Skeletal muscle satellite cell (primary cell): Measurements from ENCODE around the gene MAPK11. TPM values are rescaled to one million over a fixed set of nuclear protein-coding genes. Genes with fewer than 3 reads are reported as not detected.

Experiments
- H3K27me3 ChIP-seq: 2 replicates; pipeline ENCODE4 v1.7.0; 2013; ENCODE audit warnings: low read length; ENCODE audit not compliant: control insufficient read depth, insufficient read depth
- H3K36me3 ChIP-seq: 2 replicates; pipeline ENCODE4 v1.7.0; 2013; ENCODE audit warnings: mild to moderate bottlenecking, control low read depth, low read length; ENCODE audit not compliant: insufficient read depth
- H3K4me1 ChIP-seq: 2 replicates; pipeline ENCODE4 v1.7.0; 2013; ENCODE audit warnings: low read length; ENCODE audit not compliant: control insufficient read depth, insufficient read depth
- H3K4me2 ChIP-seq: 2 replicates; pipeline ENCODE4 v1.7.0; 2013; ENCODE audit warnings: mild to moderate bottlenecking, low read length
- H3K4me3 ChIP-seq: 2 replicates; pipeline ENCODE4 v1.7.0; 2013; ENCODE audit warnings: low read length
- H3K9ac ChIP-seq: 2 replicates; pipeline ENCODE4 v1.7.0; 2013; ENCODE audit warnings: mild to moderate bottlenecking, low read depth, low read length, moderate library complexity
- H3K9me3 ChIP-seq: replicated peaks from 2 replicates; pipeline ENCODE4 v1.7.0; 2013; ENCODE audit warnings: mild to moderate bottlenecking, control low read depth, low read length
- total RNA-seq: library from RNA; depleted of rRNA; stranded (reverse); fragments of >200 nt; gene quantifications from 2 replicates; pipeline ENCODE4 v1.2.3, GENCODE V29; 2012; rRNA removed

MAPK11 gene
- total RNA-seq = 3.1 and 3.8 TPM in 2 replicates

DNA sequence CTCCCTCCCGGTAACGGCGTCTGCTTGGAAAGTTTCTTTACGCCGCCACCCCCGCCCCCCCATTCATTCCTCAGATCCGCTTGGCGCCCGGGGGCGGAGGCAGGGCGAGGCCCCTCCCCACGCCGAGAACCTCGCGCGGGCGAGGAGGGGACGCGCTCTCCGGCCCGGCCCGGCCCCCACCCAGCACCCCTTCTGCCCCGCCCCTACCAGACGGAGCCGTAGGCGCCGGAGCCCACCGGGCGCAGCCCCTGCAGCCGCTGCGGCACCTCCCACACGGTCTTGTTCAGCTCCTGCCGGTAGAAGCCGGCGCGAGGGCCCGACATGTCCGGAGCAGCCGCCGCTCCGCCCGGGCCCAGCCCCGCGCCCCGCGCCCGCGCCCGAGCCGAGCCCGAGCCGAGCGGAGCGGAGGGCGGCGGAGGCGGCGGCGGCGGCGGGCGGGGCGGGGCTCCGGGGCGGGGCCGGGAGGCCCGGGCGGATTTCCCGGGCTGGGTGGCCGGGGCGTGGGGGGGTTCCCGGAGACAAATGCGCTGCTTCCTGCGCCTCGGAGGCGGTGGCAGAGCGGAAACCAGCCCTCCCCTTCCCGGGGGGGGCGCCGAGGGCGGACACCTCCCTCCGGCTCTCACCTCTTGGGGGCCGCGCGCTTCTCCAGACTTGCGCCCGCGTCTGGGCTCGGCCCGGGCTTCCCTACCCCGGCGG, at the start of gene MAPK11:
MAPK11 (minus strand) TSS at position 411 of the 696 bp plus-strand sequence; CDS start at position 323, 88 bp downstream.
- H3K27me3 ChIP-seq = no peaks in the 10 kb centered on the region
- peak within 1 kb of the TSS; percentile 96 for H3K4me2 ChIP-seq
- H3K4me1 ChIP-seq = peaks cover 25% of the 10 kb centered on the region
- H3K36me3 ChIP-seq = peaks cover 14% of the 10 kb centered on the region
- peak within 1 kb of the TSS; percentile 59 for H3K9ac ChIP-seq
- peak within 1 kb of the TSS; percentile 69 for H3K4me3 ChIP-seq
- H3K9me3 ChIP-seq = no peaks in the 10 kb centered on the region

DNA sequence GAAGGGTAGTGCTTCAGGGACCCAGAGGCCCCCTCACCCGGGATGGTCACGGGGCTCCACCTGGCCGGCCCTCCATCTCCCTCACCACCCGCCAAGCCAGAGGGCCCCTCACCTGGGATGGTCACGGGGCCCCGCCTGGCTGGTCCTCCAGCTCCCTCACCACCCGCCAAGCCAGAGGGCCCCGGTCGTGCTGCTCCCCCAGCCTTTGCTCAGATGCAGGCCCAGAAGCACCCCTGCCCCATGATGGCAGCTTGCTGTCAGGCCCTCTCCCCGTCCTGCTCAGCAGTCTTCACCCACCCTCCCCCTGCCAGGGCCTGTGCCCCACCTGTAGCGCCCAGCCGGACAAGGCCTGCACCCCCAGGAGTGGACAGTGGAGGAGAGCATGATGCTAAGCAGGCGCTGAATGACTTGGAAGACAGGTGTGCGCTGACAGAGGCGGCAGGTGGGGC, 49.3 kb upstream of the MAPK11 start:
- Histone ChIP-seq H3K4me3 (no peak overlapping the region), H3K9ac (no peak overlapping the region), H3K4me1 (no peaks in the 10 kb centered on the region), H3K9me3 (no peaks in the 10 kb centered on the region), H3K4me2 (no peak overlapping the region), H3K27me3 (no peaks in the 10 kb centered on the region), H3K36me3 (no peaks in the 10 kb centered on the region)

DNA sequence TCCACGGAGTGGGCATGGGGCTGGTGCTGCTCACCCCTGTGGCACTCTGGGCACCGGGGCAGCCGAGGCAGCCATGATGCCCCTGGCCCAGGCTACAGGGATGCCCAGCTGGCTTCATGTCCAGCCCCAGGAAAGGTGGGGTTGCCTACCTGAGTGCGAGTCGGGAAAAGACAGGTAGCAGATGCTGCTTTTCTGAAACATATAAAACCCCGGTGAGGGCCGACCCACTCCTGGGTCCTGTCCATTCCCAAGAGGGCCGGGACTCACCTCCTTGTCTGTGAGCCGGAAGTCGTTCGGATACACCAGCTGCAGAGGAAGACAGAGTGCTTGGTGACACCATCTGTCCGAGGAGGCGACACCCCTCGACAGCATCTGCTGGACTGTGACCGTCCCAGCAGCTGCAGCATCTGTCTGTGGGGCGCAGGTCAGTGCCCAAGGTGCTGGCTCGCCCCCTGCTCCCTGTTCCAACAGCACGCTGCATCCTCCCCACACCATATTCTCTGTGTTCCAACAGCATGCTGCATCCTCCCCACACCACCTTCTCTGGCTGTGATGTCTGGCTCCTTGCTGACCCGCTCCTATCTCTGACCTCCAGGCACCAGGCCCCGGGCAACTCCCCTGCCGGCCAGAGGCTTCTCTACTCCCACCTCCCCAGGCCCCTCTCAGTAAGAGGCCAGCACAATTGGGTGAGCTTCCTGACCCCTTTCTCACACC, 48.7 kb upstream of the MAPK11 start:
- no peak overlapping the region for H3K4me3 ChIP-seq
- no peaks in the 10 kb centered on the region for H3K36me3 ChIP-seq
- H3K4me1 ChIP-seq = no peaks in the 10 kb centered on the region
- H3K9ac ChIP-seq = no peak overlapping the region
- no peak overlapping the region for H3K4me2 ChIP-seq
- H3K27me3 ChIP-seq = no peaks in the 10 kb centered on the region
- no peaks in the 10 kb centered on the region for H3K9me3 ChIP-seq

DNA sequence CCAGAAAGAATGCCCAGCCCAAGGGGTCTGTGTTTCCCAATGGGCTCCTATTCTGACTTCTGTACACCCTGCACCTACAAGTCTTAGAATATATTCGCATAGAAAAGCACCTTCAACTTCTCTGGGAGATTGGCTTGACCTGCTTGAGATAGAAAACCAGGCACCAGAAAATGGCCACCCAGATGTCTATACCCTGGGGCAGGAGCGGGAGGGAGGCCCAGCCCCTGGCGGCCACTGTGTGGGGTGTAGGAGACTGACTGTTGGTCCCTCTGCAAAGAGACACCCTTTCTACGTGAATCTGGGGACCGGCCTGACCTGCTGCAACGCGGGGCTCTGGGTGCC, 48.1 kb upstream of the MAPK11 start:
- Histone ChIP-seq H3K27me3 (no peaks in the 10 kb centered on the region), H3K4me3 (no peak overlapping the region), H3K4me1 (no peaks in the 10 kb centered on the region), H3K9ac (no peak overlapping the region), H3K9me3 (no peaks in the 10 kb centered on the region), H3K4me2 (no peak overlapping the region), H3K36me3 (no peaks in the 10 kb centered on the region)

DNA sequence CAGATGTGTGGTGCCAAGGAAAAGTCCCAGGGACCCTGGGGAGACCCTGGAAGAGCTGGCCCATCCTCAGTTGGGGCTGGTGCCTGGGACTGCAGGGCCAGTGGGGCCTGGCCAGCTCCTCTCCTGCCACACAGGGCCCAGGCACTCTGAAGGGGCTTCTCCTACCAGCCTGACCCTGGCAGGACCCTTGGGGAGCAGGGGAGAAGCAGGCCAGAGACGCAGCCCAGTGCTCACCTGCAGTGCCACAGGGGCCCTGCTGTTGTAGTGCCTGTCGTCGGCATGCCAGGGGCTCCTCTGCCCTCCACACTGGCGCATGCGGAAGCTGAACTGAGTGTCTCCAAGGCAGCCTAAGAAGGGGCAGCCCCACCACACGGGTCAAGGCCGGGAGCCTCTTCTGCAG, 47.5 kb upstream of the MAPK11 start:
- H3K27me3 ChIP-seq = no peaks in the 10 kb centered on the region
- H3K9me3 ChIP-seq = no peaks in the 10 kb centered on the region
- H3K9ac ChIP-seq = no peak overlapping the region
- no peaks in the 10 kb centered on the region for H3K4me1 ChIP-seq
- H3K4me3 ChIP-seq = no peak overlapping the region
- no peaks in the 10 kb centered on the region for H3K36me3 ChIP-seq
- no peak overlapping the region for H3K4me2 ChIP-seq

DNA sequence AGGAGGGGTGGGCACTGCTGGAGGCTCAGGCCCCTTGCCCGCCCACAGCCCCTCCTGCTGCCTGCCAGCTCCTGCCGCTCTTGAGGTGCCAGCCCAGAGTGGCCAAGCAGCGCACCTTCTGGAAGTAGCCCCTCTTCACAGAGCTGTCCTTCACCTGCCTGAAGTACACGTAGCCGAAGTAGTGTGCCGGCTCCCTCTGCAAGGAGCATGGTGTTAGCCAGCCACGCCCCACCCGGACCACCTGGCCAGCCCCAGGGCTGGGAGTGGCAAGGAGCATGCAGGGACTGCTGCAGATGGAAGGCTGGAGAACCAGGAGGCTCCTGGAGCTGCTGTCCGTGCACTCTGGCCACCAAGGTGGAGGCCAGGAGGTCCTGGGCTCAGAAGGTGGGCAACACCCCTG, 47.0 kb upstream of the MAPK11 start:
- no peaks in the 10 kb centered on the region for H3K9me3 ChIP-seq
- no peaks in the 10 kb centered on the region for H3K4me1 ChIP-seq
- H3K4me3 ChIP-seq = no peak overlapping the region
- H3K4me2 ChIP-seq = no peak overlapping the region
- H3K27me3 ChIP-seq = no peaks in the 10 kb centered on the region
- H3K36me3 ChIP-seq = no peaks in the 10 kb centered on the region
- no peak overlapping the region for H3K9ac ChIP-seq

DNA sequence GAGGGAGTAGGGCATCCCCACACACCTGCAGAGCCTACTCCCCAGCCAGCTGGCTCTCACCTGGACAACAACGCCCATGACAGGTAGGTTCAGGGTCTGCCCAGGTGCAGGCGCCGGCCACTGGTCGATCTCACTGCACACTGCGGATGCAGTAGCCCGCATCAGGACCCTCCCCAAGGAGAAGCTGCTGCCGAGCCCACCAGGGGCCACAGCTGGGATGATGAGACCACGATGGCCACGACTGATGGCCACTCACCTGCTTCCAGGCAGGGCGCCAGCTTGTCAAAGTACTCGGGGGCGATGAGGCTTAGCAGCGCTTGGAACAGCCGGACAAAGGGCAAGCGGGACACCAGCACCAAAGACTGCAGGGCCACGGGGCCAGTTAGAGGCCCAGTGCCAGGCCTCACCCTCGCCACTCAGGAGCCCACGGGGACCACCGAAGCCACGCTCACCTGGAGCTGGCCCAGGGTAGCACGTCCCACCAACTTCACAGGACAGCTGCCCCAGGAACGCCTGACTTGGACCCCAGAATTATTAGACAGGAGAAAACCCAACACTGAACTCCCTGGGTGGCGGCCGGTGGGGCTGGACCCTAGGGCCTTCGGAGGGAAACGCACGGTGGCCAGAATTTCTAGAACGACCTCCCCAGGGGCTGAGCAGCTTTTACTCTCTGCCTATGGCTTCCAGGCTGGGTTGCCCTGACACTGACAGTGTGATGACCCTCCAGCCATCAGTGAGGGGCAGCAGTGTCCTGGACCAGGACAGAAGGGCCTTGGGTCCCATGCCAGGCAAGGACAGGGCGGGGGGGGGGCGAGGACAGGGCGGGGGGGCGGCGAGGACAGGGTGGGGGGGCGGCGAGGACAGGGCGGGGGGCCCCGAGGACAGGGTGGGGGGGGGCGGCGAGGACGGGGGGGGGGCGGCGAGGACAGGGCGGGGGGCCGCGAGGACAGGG, 46.2 kb upstream of the MAPK11 start:
- no peak overlapping the region for H3K9ac ChIP-seq
- no peaks in the 10 kb centered on the region for H3K27me3 ChIP-seq
- no peaks in the 10 kb centered on the region for H3K9me3 ChIP-seq
- no peaks in the 10 kb centered on the region for H3K4me1 ChIP-seq
- H3K4me2 ChIP-seq = no peak overlapping the region
- no peak overlapping the region for H3K4me3 ChIP-seq
- no peaks in the 10 kb centered on the region for H3K36me3 ChIP-seq

DNA sequence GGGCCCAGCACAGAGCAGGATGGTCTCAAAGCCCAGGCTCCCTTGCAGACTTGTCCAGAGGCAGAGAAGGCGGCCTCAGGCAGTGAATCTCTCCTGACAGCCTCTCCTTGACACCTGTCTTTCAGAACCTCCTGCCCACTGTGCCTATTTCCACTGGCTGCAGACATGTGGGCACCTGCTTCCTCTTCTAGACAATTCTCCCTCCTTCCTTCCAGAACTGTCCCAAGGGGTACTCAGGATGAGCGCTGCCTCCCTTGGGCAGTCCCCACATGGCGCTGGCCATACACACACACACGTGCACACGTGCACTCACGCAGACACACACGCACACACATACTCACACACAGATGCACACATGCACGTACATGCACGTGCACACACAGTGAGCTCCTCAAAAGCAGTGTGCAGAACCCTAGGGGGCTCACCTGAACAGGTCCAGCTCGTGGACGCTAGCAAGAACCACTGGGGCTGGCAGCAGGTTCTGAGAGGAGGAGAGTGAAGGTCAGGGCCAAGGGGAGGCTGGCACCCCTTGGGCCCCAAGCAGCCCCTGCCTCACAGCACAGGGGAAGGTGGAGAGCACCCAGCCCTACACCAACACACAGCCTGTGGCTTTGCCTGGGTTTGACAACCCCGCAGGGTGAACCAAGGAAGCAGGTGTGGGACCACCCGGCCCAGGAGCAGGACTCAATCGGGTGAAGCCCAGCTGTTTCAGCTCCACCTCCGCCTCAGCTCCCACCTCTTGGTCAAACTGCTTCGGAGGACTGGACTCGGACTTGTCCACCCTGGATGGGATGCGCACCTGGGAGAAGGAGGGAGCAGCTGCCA, 45.3 kb upstream of the MAPK11 start:
- Histone ChIP-seq H3K27me3 (no peaks in the 10 kb centered on the region), H3K9me3 (no peaks in the 10 kb centered on the region), H3K9ac (no peak overlapping the region), H3K4me3 (no peak overlapping the region), H3K4me1 (no peaks in the 10 kb centered on the region), H3K36me3 (no peaks in the 10 kb centered on the region), H3K4me2 (no peak overlapping the region)

DNA sequence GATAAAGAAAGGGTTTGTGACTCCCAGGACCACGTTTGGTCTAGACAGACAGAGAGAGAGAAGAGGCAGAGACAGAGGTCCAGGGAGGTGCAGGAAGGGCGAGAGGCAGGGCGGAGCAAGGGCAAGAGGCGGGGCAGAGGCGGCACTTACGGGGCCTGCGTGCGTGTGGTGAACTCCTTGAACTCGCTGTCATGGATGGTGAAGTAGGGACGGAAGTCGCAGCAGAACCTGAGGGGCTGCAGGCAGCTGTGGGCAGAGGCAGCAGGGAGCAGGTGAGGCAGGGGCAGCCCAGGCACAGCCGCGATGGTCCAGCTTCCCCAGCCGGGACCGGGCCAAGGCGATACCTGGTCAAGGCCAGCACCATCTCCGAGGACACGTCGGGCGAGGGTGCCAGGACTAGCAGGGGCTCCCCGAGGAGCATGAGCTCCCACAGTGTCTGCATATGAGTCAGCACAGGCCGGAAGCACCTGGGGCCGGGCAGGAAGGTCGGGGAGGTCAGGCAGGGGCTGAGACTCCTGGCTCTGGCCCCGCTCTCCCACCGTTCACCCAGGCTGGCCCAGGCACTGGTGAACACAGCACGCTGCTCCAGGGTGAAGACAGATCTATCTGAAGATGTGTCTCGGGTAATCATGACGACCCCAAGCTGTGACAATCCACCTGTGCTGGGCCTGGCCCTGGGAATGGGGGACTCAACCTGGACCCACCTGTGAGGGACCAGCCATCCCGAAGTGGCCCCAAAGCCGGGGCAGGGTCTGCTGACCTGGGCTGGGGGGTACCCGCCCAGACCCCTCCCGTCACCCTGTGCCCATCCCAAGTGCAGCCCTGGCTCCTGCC, 44.5 kb upstream of the MAPK11 start:
- H3K4me1 ChIP-seq = no peaks in the 10 kb centered on the region
- H3K4me3 ChIP-seq = no peak overlapping the region
- H3K9me3 ChIP-seq = no peaks in the 10 kb centered on the region
- H3K4me2 ChIP-seq = no peak overlapping the region
- no peaks in the 10 kb centered on the region for H3K27me3 ChIP-seq
- H3K36me3 ChIP-seq = no peaks in the 10 kb centered on the region
- H3K9ac ChIP-seq = no peak overlapping the region

DNA sequence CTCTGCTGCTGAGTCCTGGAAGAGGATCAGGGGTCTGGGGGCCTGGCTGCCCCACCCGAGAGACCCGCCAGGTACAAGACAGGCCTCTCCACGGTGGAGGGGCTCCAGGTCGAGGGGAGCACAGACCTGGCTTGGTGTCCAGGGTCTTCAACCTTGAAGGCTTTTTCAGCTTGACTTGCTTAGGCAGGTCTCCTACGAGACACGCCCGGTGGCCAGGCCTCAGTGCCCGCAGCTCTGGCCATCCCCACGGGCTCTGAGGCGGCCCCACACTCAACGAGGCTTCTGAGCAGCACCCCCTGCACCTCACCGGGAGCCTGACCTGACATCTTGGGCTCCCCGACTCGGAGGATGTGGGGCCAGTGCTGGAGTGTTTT, 43.9 kb upstream of the MAPK11 start:
- no peak overlapping the region for H3K4me3 ChIP-seq
- no peaks in the 10 kb centered on the region for H3K36me3 ChIP-seq
- no peak overlapping the region for H3K9ac ChIP-seq
- H3K9me3 ChIP-seq = no peaks in the 10 kb centered on the region
- peaks cover 5% of the 10 kb centered on the region for H3K4me1 ChIP-seq
- no peaks in the 10 kb centered on the region for H3K27me3 ChIP-seq
- no peak overlapping the region for H3K4me2 ChIP-seq
